Endothelial cell of umbilical vein (primary cell): ENCODE measurements around the gene OR7A5.

Source experiments
- POLR2A ChIP-seq: IDR thresholded peaks from 2 replicates; pipeline ENCODE4 v1.6.1; 2012; ENCODE audit warnings: low read depth, mild to moderate bottlenecking, control low read depth, low read length
- TF ChIP-seq, protein P1 (sequence below), 2 donors: IDR thresholded peaks; 1 replicate in 1 of 2; 2 replicates in 1 of 2; pipeline ENCODE4 v1.5.1; 2011; ENCODE audit warnings: low read length in 2 of 2, mild to moderate bottlenecking in 2 of 2, moderate library complexity in 2 of 2, control low read depth in 1 of 2, inconsistent platforms in 1 of 2, low read depth in 1 of 2; ENCODE audit not compliant: insufficient read depth in 1 of 2; ENCODE audit errors: extremely low read depth in 1 of 2

DNA sequence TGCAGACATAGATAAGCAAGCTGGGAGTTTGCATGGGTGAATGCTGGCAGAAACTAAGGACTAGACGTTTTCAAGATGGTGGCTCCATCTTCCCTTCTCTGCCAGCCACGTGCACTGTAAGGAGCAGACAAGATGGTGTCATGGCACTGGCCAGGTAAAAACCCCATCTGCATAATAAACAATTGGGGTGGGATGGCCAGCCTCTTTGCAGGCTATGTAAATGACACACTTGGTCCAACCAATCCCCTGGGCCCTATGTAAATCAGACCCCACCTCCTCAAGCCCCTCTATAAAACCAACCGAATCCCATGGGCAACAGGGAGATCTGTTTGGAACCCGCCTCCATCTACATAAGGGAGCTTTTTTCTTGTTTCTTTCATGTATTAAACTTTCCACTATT, 2.4 kb upstream of the OR7A5 start:
- TF ChIP-seq, protein P1, sequence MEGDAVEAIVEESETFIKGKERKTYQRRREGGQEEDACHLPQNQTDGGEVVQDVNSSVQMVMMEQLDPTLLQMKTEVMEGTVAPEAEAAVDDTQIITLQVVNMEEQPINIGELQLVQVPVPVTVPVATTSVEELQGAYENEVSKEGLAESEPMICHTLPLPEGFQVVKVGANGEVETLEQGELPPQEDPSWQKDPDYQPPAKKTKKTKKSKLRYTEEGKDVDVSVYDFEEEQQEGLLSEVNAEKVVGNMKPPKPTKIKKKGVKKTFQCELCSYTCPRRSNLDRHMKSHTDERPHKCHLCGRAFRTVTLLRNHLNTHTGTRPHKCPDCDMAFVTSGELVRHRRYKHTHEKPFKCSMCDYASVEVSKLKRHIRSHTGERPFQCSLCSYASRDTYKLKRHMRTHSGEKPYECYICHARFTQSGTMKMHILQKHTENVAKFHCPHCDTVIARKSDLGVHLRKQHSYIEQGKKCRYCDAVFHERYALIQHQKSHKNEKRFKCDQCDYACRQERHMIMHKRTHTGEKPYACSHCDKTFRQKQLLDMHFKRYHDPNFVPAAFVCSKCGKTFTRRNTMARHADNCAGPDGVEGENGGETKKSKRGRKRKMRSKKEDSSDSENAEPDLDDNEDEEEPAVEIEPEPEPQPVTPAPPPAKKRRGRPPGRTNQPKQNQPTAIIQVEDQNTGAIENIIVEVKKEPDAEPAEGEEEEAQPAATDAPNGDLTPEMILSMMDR (IDR thresholded peaks at IDR 0.05; ENCODE audit: extremely low read depth in 1 of 2, insufficient read depth in 1 of 2, low read depth in 1 of 2, low read length in 2 of 2), result no peak
- no peak for TF ChIP-seq POLR2A
